Mesenchymal stem cell (in vitro differentiated cells and primary cell): ENCODE data around the gene UBQLN1.
"Not testable (repeated sequence)": the region's sequence is repeated elsewhere in the genome, so short reads cannot be mapped to it uniquely, and the experiment has no call there.

ENCODE experiments used
- DNase-seq: peaks from one replicate; pipeline ENCODE4 v3.0.0-alpha.2; 2013
- H2AFZ ChIP-seq: one replicate; pipeline ENCODE4 v1.6.1; 2013; ENCODE audit warnings: low read depth, mild to moderate bottlenecking, control low read depth, inconsistent platforms, low read length, moderate library complexity
- H2AK5ac ChIP-seq: 2 replicates; pipeline ENCODE4 v1.6.1; 2013; ENCODE audit warnings: low read length, moderate library complexity, mild to moderate bottlenecking, inconsistent platforms; ENCODE audit not compliant: severe bottlenecking
- H2BK120ac ChIP-seq: one replicate; pipeline ENCODE4 v1.6.1; 2013; ENCODE audit warnings: low read depth, mild to moderate bottlenecking, inconsistent platforms, low read length, moderate library complexity
- H2BK12ac ChIP-seq, 2 experiments: one replicate each; pipeline ENCODE4 v1.6.1; 2013; ENCODE audit warnings: inconsistent platforms in 2 of 2, low read length in 2 of 2, mild to moderate bottlenecking in 2 of 2, moderate library complexity in 2 of 2, control low read depth in 1 of 2
- H2BK15ac ChIP-seq: one replicate; pipeline ENCODE4 v1.6.1; 2013; ENCODE audit warnings: mild to moderate bottlenecking, low read depth, inconsistent platforms; ENCODE audit not compliant: poor library complexity, severe bottlenecking
- H2BK5ac ChIP-seq: 2 replicates; pipeline ENCODE4 v1.6.1; 2013; ENCODE audit warnings: low read depth, mild to moderate bottlenecking, low read length, control low read depth, inconsistent platforms; ENCODE audit not compliant: poor library complexity, severe bottlenecking
- H3K14ac ChIP-seq, 2 experiments: one replicate each; pipeline ENCODE4 v1.6.1; 2013; ENCODE audit warnings: inconsistent platforms in 2 of 2, low read length in 2 of 2, control low read depth in 1 of 2, mild to moderate bottlenecking in 1 of 2, moderate library complexity in 1 of 2
- H3K18ac ChIP-seq, 2 experiments: one replicate each; pipeline ENCODE4 v1.6.1; 2013; ENCODE audit warnings: inconsistent platforms in 2 of 2, low read length in 2 of 2, control low read depth in 1 of 2, low read depth in 1 of 2, mild to moderate bottlenecking in 1 of 2
- H3K23ac ChIP-seq, 2 experiments: one replicate each; pipeline ENCODE4 v1.6.1; 2013; ENCODE audit warnings: inconsistent platforms in 2 of 2, low read length in 2 of 2, mild to moderate bottlenecking in 2 of 2, moderate library complexity in 2 of 2, control low read depth in 1 of 2
- H3K27ac ChIP-seq: 2 replicates; pipeline ENCODE4 v1.5.1; 2013; ENCODE audit warnings: mild to moderate bottlenecking, moderate library complexity, low read length, control low read depth, inconsistent platforms; ENCODE audit not compliant: poor library complexity, severe bottlenecking
- H3K27me3 ChIP-seq, 2 experiments: 2 replicates each; pipeline versions ENCODE4 v1.6.1 to v1.7.0; 2013; ENCODE audit warnings: low read length in 2 of 2, mild to moderate bottlenecking in 2 of 2, moderate library complexity in 2 of 2, control low read depth in 1 of 2, inconsistent platforms in 1 of 2; ENCODE audit not compliant: control insufficient read depth in 1 of 2, insufficient read depth in 1 of 2
- H3K36me3 ChIP-seq, 2 experiments: 2 replicates each; pipeline versions ENCODE4 v1.6.1 to v1.7.0; 2013; ENCODE audit warnings: low read length in 2 of 2, control low read depth in 1 of 2, inconsistent platforms in 1 of 2, low read depth in 1 of 2, mild to moderate bottlenecking in 1 of 2; ENCODE audit not compliant: insufficient read depth in 2 of 2, control insufficient read depth in 1 of 2
- H3K4ac ChIP-seq, 2 experiments: one replicate each; pipeline ENCODE4 v1.6.1; 2013; ENCODE audit warnings: inconsistent platforms in 2 of 2, low read length in 2 of 2, mild to moderate bottlenecking in 2 of 2, moderate library complexity in 2 of 2, control low read depth in 1 of 2, low read depth in 1 of 2
- H3K4me1 ChIP-seq: 2 replicates; pipeline ENCODE4 v1.6.1; 2013; ENCODE audit warnings: low read depth, low read length, control low read depth; ENCODE audit not compliant: control insufficient read depth, insufficient read depth
- H3K4me2 ChIP-seq: 2 replicates; pipeline ENCODE4 v1.6.1; 2013; ENCODE audit warnings: low read length, mild to moderate bottlenecking, inconsistent platforms; ENCODE audit not compliant: poor library complexity, severe bottlenecking
- H3K4me3 ChIP-seq, 2 experiments: 2 replicates each; pipeline versions ENCODE4 v1.5.1 to v1.7.0; 2013; ENCODE audit warnings: low read length in 2 of 2, mild to moderate bottlenecking in 2 of 2, control low read depth in 1 of 2, low read depth in 1 of 2; ENCODE audit not compliant: insufficient read depth in 1 of 2
- H3K79me1 ChIP-seq: replicated peaks from 2 replicates; pipeline ENCODE4 v1.6.1; 2013; ENCODE audit warnings: mild to moderate bottlenecking, control low read depth, low read length, inconsistent platforms; ENCODE audit not compliant: poor library complexity, severe bottlenecking
- H3K9ac ChIP-seq: 2 replicates; pipeline ENCODE4 v1.7.0; 2013; ENCODE audit warnings: mild to moderate bottlenecking, low read length, moderate library complexity
- H3K9me3 ChIP-seq: 2 replicates; pipeline ENCODE4 v1.7.0; 2013; ENCODE audit warnings: mild to moderate bottlenecking, low read length; ENCODE audit not compliant: control insufficient read depth
- H4K8ac ChIP-seq: one replicate; pipeline ENCODE4 v1.6.1; 2013; ENCODE audit warnings: inconsistent platforms, mild to moderate bottlenecking, low read length, moderate library complexity
- H4K91ac ChIP-seq: one replicate; pipeline ENCODE4 v1.6.1; 2013; ENCODE audit warnings: mild to moderate bottlenecking, low read length, inconsistent platforms
- WGBS: methylation state at CpG from one replicate; pipeline ENCODE4 v1.1.7; 2013; ENCODE audit warnings: mixed read lengths; 5-methylcytosine and 5-hydroxymethylcytosine counted together

UBQLN1 gene

DNA sequence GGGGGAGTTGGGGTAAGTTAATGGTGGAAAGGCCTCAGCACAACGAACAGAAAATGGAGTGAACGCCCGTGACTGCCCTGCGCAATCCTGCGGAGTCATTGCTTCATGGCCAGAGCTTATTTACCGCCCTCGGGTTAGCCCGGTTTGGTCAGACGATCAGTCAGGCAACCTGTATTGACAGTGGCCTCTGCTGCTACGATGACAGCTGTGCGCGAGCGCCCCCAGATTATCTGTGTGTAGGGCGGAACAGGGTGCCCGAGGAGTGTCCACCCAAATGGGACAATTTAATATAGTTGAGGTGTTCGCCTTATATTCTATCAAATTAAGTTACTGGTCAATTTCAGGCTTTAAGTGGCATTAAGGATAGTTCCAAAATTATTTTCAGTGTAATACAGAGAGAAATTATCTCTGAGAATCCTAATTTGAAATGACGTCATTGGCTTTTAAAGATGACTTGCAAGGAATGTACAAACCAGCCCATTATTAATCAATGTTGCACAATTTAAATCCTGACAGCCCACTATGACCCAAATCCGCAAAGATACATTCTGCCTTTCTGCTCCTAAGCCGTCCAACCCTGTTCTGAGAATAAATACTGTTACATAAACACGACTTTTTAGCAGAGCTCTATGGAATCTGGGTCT, 879 bp upstream of the UBQLN1 start:
- peak overlapping the region; percentile 70 for H4K91ac ChIP-seq
- 15% methylated on average over 18 of the region's 20 CpGs for WGBS
- H3K4me2 ChIP-seq, result peak overlapping the region; percentile 99
- H3K18ac ChIP-seq, result peak overlapping the region; percentile 93
- peak; percentile 84 for DNase-seq
- H2AFZ ChIP-seq, result peak overlapping the region; percentile 74
- peak overlapping the region in 1 of 2 experiments; percentile 14 for H3K23ac ChIP-seq
- peak overlapping the region; percentile 90 to 92 for H3K4me3 ChIP-seq
- H3K9ac ChIP-seq, result peak overlapping the region; percentile 98
- H2AK5ac ChIP-seq, result no peak overlapping the region
- no peaks in the 10 kb centered on the region for H3K27me3 ChIP-seq
- H4K8ac ChIP-seq, result peak overlapping the region; percentile 99
- peak overlapping the region; percentile 5 for H2BK5ac ChIP-seq
- peak overlapping the region; percentile 80 for H2BK15ac ChIP-seq
- H3K79me1 ChIP-seq, result peaks cover 8% of the 10 kb centered on the region
- H3K14ac ChIP-seq, result no peak overlapping the region
- no peaks in the 10 kb centered on the region for H3K9me3 ChIP-seq
- no peaks in the 10 kb centered on the region for H3K36me3 ChIP-seq
- H2BK120ac ChIP-seq, result no peak overlapping the region
- H3K4me1 ChIP-seq, result peaks cover 2% of the 10 kb centered on the region
- peak overlapping the region in 1 of 2 experiments; percentile 56 for H3K4ac ChIP-seq
- H3K27ac ChIP-seq, result peak overlapping the region; percentile 99
- H2BK12ac ChIP-seq, result no peak overlapping the region

- Histone ChIP-seq H3K9ac (peak overlapping the region; percentile 98), H3K9me3 (no peaks in the 10 kb centered on the region), H3K27ac (peak overlapping the region; percentile 79), H3K4me1 (peaks cover 2% of the 10 kb centered on the region), H3K4me2 (peak overlapping the region; percentile 53), H3K4ac (peak overlapping the region; percentile 90 to 99), H2BK12ac (peak overlapping the region in 1 of 2 experiments; percentile 34), H2BK120ac (peak overlapping the region; percentile 64), H3K36me3 (no peaks in the 10 kb centered on the region), H3K14ac (peak overlapping the region in 1 of 2 experiments; percentile 91), H2AK5ac (no peak overlapping the region), H2BK15ac (peak overlapping the region; percentile 12), H2BK5ac (peak overlapping the region; percentile 97), H2AFZ (peak overlapping the region; percentile 83), H3K18ac (peak overlapping the region; percentile 99), H3K79me1 (peaks cover 8% of the 10 kb centered on the region), H3K27me3 (no peaks in the 10 kb centered on the region), H3K23ac (peak overlapping the region in 1 of 2 experiments; percentile 96), H4K8ac (peak overlapping the region; percentile 100), H3K4me3 (peak overlapping the region; percentile 90 to 92), H4K91ac (peak overlapping the region; percentile 98)
- WGBS, result under 1% methylated on average over 25 of the region's 26 CpGs
- peak; percentile 88 for DNase-seq
Observed at GRCh38 chr9:83707518-83707767, 315 bp downstream of the UBQLN1 start.

DNA sequence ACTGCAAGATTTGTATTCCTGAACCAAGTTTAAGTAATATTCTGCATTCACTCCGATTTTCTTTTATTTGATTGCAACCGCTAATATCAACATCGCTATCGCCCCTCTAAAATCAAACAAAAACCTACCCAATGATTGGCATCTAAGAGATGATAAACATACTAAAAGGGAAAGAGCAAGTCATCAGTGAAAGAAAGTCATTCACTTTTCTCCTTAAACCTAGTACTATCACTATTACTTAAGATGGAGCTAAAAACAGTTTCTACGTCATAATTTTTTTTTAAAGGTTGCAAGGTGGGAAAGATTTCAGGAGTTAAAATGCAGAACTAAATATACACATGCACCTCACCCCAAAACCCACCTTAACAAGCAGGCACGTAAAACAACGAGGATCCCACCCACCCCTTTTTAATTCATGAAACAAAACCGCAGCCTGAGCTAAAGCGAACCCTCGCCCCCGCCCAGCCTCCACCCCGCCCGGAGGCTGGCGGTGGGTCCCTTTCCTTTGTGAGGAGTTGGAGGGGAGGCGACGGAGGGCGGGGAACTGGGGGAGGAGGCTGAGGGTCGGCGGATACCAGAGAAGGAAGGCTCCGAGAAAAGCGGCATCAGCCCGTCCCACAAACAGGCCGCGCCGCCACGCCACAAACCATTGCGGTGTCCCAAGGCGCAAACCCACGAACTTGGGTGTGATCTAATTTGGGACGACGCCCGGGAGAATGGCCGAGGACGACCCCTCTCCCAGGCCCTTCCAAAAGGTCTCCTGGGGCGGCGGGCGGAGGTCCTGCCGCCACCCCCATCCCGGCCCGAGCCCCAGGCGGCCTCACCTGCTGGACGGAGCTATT, 861 bp downstream of the UBQLN1 start:
- Histone ChIP-seq H2AFZ (peak overlapping the region; percentile 83), H3K79me1 (peaks cover 8% of the 10 kb centered on the region), H2BK120ac (peak overlapping the region; percentile 64), H3K36me3 (no peaks in the 10 kb centered on the region), H3K9ac (peak overlapping the region; percentile 98), H3K4ac (peak overlapping the region; percentile 90 to 99), H3K27ac (peak overlapping the region; percentile 79), H3K4me1 (peaks cover 2% of the 10 kb centered on the region), H4K8ac (peak overlapping the region; percentile 100), H2BK15ac (peak overlapping the region; percentile 12), H4K91ac (peak overlapping the region; percentile 98), H2BK5ac (peak overlapping the region; percentile 97), H3K14ac (peak overlapping the region; percentile 38 to 91), H3K23ac (peak overlapping the region in 1 of 2 experiments; percentile 96), H3K4me3 (peak overlapping the region; percentile 90 to 92), H3K27me3 (no peaks in the 10 kb centered on the region), H3K18ac (peak overlapping the region; percentile 99), H3K9me3 (no peaks in the 10 kb centered on the region), H2AK5ac (no peak overlapping the region), H3K4me2 (peak overlapping the region; percentile 53), H2BK12ac (no peak overlapping the region)
- DNase-seq, result peak; percentile 59
- under 1% methylated on average over 37 of the region's 42 CpGs for WGBS

DNA sequence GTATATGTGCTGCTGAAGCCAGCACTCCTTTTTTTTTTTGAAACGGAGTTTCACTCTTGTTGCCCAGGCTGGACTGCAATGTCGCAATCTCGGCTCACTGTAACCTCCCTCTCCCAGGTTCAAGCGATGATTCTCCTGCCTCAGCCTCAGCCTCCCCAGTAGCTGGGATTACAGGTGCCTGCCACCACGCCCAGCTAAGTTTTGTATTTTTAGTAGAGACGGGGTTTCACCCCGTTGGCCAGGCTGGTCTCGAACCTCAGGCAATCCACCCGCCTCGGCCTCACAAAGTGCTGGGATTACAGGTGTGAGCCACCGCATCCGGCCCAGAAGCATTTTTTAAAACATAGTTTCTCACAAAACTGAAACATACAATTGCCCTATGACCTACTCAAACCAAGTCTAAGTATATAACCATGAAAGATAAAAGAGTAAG, 2.5 kb downstream of the UBQLN1 start:
- H3K9me3 ChIP-seq, H4K91ac ChIP-seq, H2AK5ac ChIP-seq, H3K23ac ChIP-seq, H3K4ac ChIP-seq, H3K27ac ChIP-seq, H3K14ac ChIP-seq, H3K4me2 ChIP-seq, H3K18ac ChIP-seq, H3K27me3 ChIP-seq, H3K79me1 ChIP-seq, H3K36me3 ChIP-seq, H4K8ac ChIP-seq, DNase-seq, H3K4me1 ChIP-seq, H2BK12ac ChIP-seq, H2BK15ac ChIP-seq, H2BK120ac ChIP-seq, H3K9ac ChIP-seq, H2BK5ac ChIP-seq, H2AFZ ChIP-seq: not testable (repeated sequence)
- WGBS, result 99% methylated on average over 11 of the region's 12 CpGs
- peak overlapping the region in 1 of 2 experiments; percentile 90 for H3K4me3 ChIP-seq
